HCT116 (cell line): ENCODE data around the gene IGSF9B. TPM values are rescaled to one million over a fixed set of nuclear protein-coding genes. Genes with fewer than 3 reads are reported as not detected.

Source experiments
- ATAC-seq: fragments of 200-7000 bp; cut with Tn5 transposase; 2 replicates; pipeline ENCODE4 v1.9.1; 2020; ENCODE audit warnings: mild to moderate bottlenecking, moderate library complexity
- BruUV-seq: library from RNA; stranded (reverse); fragments of 400-500 nt; replicated peaks from 2 replicates; lab custom pipeline; 2021; lab: Mats Ljungman, UMichigan
- CTCF ChIA-PET: fragments of 300-600 bp; sonication (Branson Sonifier 250); formaldehyde crosslinking; loops from one replicate; lab custom pipeline; 2021; ENCODE audit warnings: antibody characterized with exemption; lab: Charles Lee
- POLR2A ChIA-PET: fragments of 300-600, 350-600 bp; sonication (Branson Sonifier 250); formaldehyde crosslinking; loops from one replicate; lab custom pipeline; 2021; ENCODE audit warnings: antibody characterized with exemption; lab: Charles Lee
- RAD21 ChIA-PET, 2 experiments: fragments of 300-600 bp; sonication (Branson Sonifier 250); formaldehyde crosslinking; loops; one replicate each; lab custom pipeline; 2023; ENCODE audit warnings: low total read pairs in 2 of 2; ENCODE audit not compliant: uncharacterized antibody in 2 of 2, unreplicated experiment in 2 of 2, low non-redundant PET in 1 of 2; lab: Charles Lee
- DNase-seq: peaks from one replicate; pipeline ENCODE4 v3.0.0-alpha.2; 2010; ENCODE audit warnings: low read depth, low spot score
- H2AFZ ChIP-seq: fragments of 200-600 bp; shearing (Covaris generic), sonication (generic); 2 replicates; pipeline ENCODE4 v1.6.1; 2017; ENCODE audit warnings: low read depth, mixed run types, mixed read lengths, antibody characterized with exemption, low read length; ENCODE audit not compliant: poor library complexity, severe bottlenecking
- H3K27ac ChIP-seq: 2 replicates; pipeline ENCODE4 v1.5.1; 2012; ENCODE audit warnings: low read depth, low read length
- H3K27me3 ChIP-seq: fragments of 200-600 bp; sonication (generic); 2 replicates; pipeline ENCODE4 v1.6.1; 2016; ENCODE audit warnings: mixed run types, low read length, mixed read lengths; ENCODE audit not compliant: insufficient read depth
- H3K36me3 ChIP-seq, 2 experiments: fragments of 200-500 bp in 1 of 2; fragments of 200-600 bp in 1 of 2; sonication (Bioruptor generic) in 1 of 2; sonication (generic) in 1 of 2; 2 replicates each; pipeline versions ENCODE4 v1.5.1 to v1.6.1; 2014 to 2016; ENCODE audit warnings: low read length in 2 of 2, inconsistent platforms in 1 of 2, mixed read lengths in 1 of 2, mixed run types in 1 of 2; ENCODE audit not compliant: insufficient read depth in 2 of 2, control insufficient read depth in 1 of 2
- H3K4me1 ChIP-seq, 2 experiments: fragments of 200-600 bp in 1 of 2; sonication (generic) in 1 of 2; 2 replicates each; pipeline versions ENCODE4 v1.5.1 to v1.6.1; 2012 to 2017; ENCODE audit warnings: low read length in 2 of 2, inconsistent platforms in 1 of 2, mild to moderate bottlenecking in 1 of 2, mixed read lengths in 1 of 2, mixed run types in 1 of 2, moderate library complexity in 1 of 2; ENCODE audit not compliant: insufficient read depth in 2 of 2, control insufficient read depth in 1 of 2
- H3K4me2 ChIP-seq: fragments of 200-600 bp; sonication (generic); 2 replicates; pipeline ENCODE4 v1.6.1; 2017; ENCODE audit warnings: mixed run types, low read length, mixed read lengths
- H3K4me3 ChIP-seq, 2 experiments: fragments of 200-600 bp in 1 of 2; sonication (generic) in 1 of 2; replicated peaks in 1 of 2; 2 replicates each; pipeline ENCODE4 v1.5.1; 2011 to 2016; ENCODE audit warnings: low read length in 2 of 2, control low read depth in 1 of 2, low read depth in 1 of 2, mild to moderate bottlenecking in 1 of 2, mixed read lengths in 1 of 2, mixed run types in 1 of 2
- H3K79me2 ChIP-seq: fragments of 200-600 bp; sonication (generic); 2 replicates; pipeline ENCODE4 v1.6.1; 2017; ENCODE audit warnings: mild to moderate bottlenecking, mixed run types, low read length, moderate library complexity, mixed read lengths; ENCODE audit not compliant: insufficient read depth
- H3K9ac ChIP-seq: fragments of 200-600 bp; sonication (generic); 2 replicates; pipeline ENCODE4 v1.6.1; 2016; ENCODE audit warnings: low read length, mixed read lengths
- H3K9me2 ChIP-seq: fragments of 200-600 bp; sonication (generic), shearing (Covaris generic); 2 replicates; pipeline ENCODE4 v1.6.1; 2017; ENCODE audit warnings: mixed run types, mild to moderate bottlenecking, moderate library complexity; ENCODE audit not compliant: insufficient read depth
- H3K9me3 ChIP-seq, 2 experiments: fragments of 200-500 bp in 1 of 2; fragments of 200-600 bp in 1 of 2; sonication (Bioruptor generic) in 1 of 2; sonication (generic) in 1 of 2; 2 replicates each; pipeline ENCODE4 v1.6.1; 2014 to 2017; ENCODE audit warnings: low read length in 2 of 2, mixed read lengths in 2 of 2, inconsistent platforms in 1 of 2, low read depth in 1 of 2, mild to moderate bottlenecking in 1 of 2, mixed run types in 1 of 2, moderate library complexity in 1 of 2; ENCODE audit not compliant: control insufficient read depth in 1 of 2, insufficient read depth in 1 of 2
- H4K20me1 ChIP-seq: fragments of 200-600 bp; sonication (generic), shearing (Covaris generic); 2 replicates; pipeline ENCODE4 v1.6.1; 2017; ENCODE audit warnings: mixed run types, mild to moderate bottlenecking, moderate library complexity; ENCODE audit not compliant: insufficient read depth
- ATF3 ChIP-seq: IDR thresholded peaks from 2 replicates; pipeline ENCODE4 v1.6.1; 2012
- CTCF ChIP-seq, 3 experiments: fragments of 200-600 bp in 1 of 3; sonication (generic) in 1 of 3; IDR thresholded peaks in 2 of 3; conservative IDR thresholded peaks in 1 of 3; 2 replicates each; pipeline ENCODE4 v1.5.1; 2012 to 2017; ENCODE audit warnings: low read depth in 2 of 3, low read length in 2 of 3, antibody characterized with exemption in 1 of 3, borderline replicate concordance in 1 of 3, control low read depth in 1 of 3, mild to moderate bottlenecking in 1 of 3, mixed read lengths in 1 of 3, mixed run types in 1 of 3, moderate library complexity in 1 of 3; ENCODE audit not compliant: insufficient read depth in 1 of 3
- EGR1 ChIP-seq: IDR thresholded peaks from 2 replicates; pipeline ENCODE4 v1.6.1; 2012; ENCODE audit warnings: low read depth
- EZH2 ChIP-seq: fragments of 200-600 bp; sonication (generic); IDR thresholded peaks from 2 replicates; pipeline ENCODE4 v1.6.1; 2017; ENCODE audit warnings: antibody characterized with exemption, mixed run types
- EZH2phosphoT487 ChIP-seq: fragments of 200-600 bp; IDR thresholded peaks from 2 replicates; pipeline ENCODE4 v1.6.1; 2018; ENCODE audit warnings: antibody characterized with exemption, borderline replicate concordance
- FOSL1 ChIP-seq: IDR thresholded peaks from 2 replicates; pipeline ENCODE4 v1.6.1; 2012; ENCODE audit warnings: low read depth
- JUND ChIP-seq: IDR thresholded peaks from 2 replicates; pipeline ENCODE4 v1.6.1; 2012
- POLR2A ChIP-seq: IDR thresholded peaks from 2 replicates; pipeline ENCODE4 v1.7.0; 2011; ENCODE audit warnings: borderline replicate concordance; ENCODE audit not compliant: insufficient read depth, insufficient read length; ENCODE audit errors: extremely low read depth
- RAD21 ChIP-seq: IDR thresholded peaks from 2 replicates; pipeline ENCODE4 v1.6.1; 2012; ENCODE audit warnings: low read depth, mild to moderate bottlenecking
- REST ChIP-seq: IDR thresholded peaks from 2 replicates; pipeline ENCODE4 v1.6.1; 2012; ENCODE audit warnings: low read depth
- SIN3A ChIP-seq: IDR thresholded peaks from 2 replicates; pipeline ENCODE4 v1.6.1; 2012; ENCODE audit warnings: low read depth
- SP1 ChIP-seq: IDR thresholded peaks from 2 replicates; pipeline ENCODE4 v1.6.1; 2012; ENCODE audit warnings: low read depth
- SRF ChIP-seq: IDR thresholded peaks from 2 replicates; pipeline ENCODE4 v1.6.1; 2012; ENCODE audit warnings: low read depth
- TCF7L2 ChIP-seq: IDR thresholded peaks from 2 replicates; pipeline ENCODE4 v1.7.0; 2011; ENCODE audit warnings: borderline replicate concordance, inconsistent platforms; ENCODE audit not compliant: insufficient read depth, insufficient read length; ENCODE audit errors: extremely low read depth
- ZBTB33 ChIP-seq: IDR thresholded peaks from 2 replicates; pipeline ENCODE4 v1.6.1; 2011; ENCODE audit warnings: mild to moderate bottlenecking, low read length, moderate library complexity; ENCODE audit not compliant: insufficient replicate concordance; ENCODE audit errors: extremely low read depth
- ZFX ChIP-seq: fragments of 450-650 bp; IDR thresholded peaks from 2 replicates; pipeline ENCODE4 v1.6.1; 2017
- ZNF274 ChIP-seq: fragments of 200-500 bp; sonication (Bioruptor generic); IDR thresholded peaks from 2 replicates; pipeline ENCODE4 v1.6.1; 2014; ENCODE audit warnings: mild to moderate bottlenecking, low read depth, low read length, inconsistent platforms
- intact Hi-C: fragments of 100-400 bp; cut with micrococcal nuclease; formaldehyde crosslinking; loops from 2 replicates; pipeline ENCODE4 v1.10.0; 2022
- total RNA-seq: library from RNA; stranded (reverse); gene quantifications from one replicate; pipeline ENCODE4 v1.2.1, GENCODE V29; 2021; ENCODE audit not compliant: unreplicated experiment

The IGSF9B gene
- total RNA-seq, 1 experiment from 2014 or later, result 12.4 TPM

GRCh38 chr11:133906746-133907145 lies 50.0 kb downstream of the IGSF9B start:
- Histone ChIP-seq H3K27me3 (no peaks in the 10 kb centered on the region), H3K4me2 (no peak overlapping the region), H3K36me3 (no peaks in the 10 kb centered on the region), H3K79me2 (no peaks in the 10 kb centered on the region), H3K9me2 (no peaks in the 10 kb centered on the region), H3K9ac (no peak overlapping the region), H2AFZ (no peak overlapping the region), H3K4me1 (no peaks in the 10 kb centered on the region), H3K9me3 (no peaks in the 10 kb centered on the region), H3K27ac (no peak overlapping the region), H4K20me1 (no peaks in the 10 kb centered on the region), H3K4me3 (no peak overlapping the region)
- POLR2A ChIA-PET, result no interaction called here
- no peak for TF ChIP-seq REST
- TF ChIP-seq ZNF274, result no peak
- no peak for TF ChIP-seq CTCF (IDR thresholded peaks at IDR 0.05 in 2 of 3, conservative IDR thresholded peaks at IDR 0.05 in 1 of 3; ENCODE audit: borderline replicate concordance in 1 of 3, insufficient read depth in 1 of 3, low read depth in 2 of 3, low read length in 2 of 3)
- no peak for TF ChIP-seq SRF
- TF ChIP-seq JUND, result no peak
- TF ChIP-seq ZFX, result no peak
- no peak for TF ChIP-seq ZBTB33
- TF ChIP-seq TCF7L2, result no peak
- no peak for TF ChIP-seq EGR1
- no peak for TF ChIP-seq RAD21
- no peak for TF ChIP-seq ATF3
- TF ChIP-seq POLR2A, result no peak
- no peak for TF ChIP-seq FOSL1
- TF ChIP-seq EZH2, result no peak
- no peak for TF ChIP-seq SP1
- no peak for TF ChIP-seq SIN3A
- no peak for TF ChIP-seq EZH2phosphoT487
- intact Hi-C loops, result no loop called here
- no peak for DNase-seq
- BruUV-seq, result no TSS peak
- RAD21 ChIA-PET, result no interaction called here
- CTCF ChIA-PET, result no interaction called here
- no peak for ATAC-seq
